ENCODE measurements around the gene NIP7. TPM values are rescaled to one million over a fixed set of nuclear protein-coding genes. Genes with fewer than 3 reads are reported as not detected.
A peak's percentile ranks its signal among the peaks of the same experiment; 100 is the strongest.

NIP7 gene
- total RNA-seq, 1 donor from 2014 or later, result 45.5 TPM

- no peak for DNase-seq (ENCODE audit: low read depth)
- H3K4me3 ChIP-seq (ENCODE audit: low read depth, low read length), result peak overlapping the region; percentile 90
- peaks cover 12% of the 10 kb centered on the region for H3K36me3 ChIP-seq (ENCODE audit: control insufficient read depth, insufficient read depth, low read length)
- TF ChIP-seq, protein P1, sequence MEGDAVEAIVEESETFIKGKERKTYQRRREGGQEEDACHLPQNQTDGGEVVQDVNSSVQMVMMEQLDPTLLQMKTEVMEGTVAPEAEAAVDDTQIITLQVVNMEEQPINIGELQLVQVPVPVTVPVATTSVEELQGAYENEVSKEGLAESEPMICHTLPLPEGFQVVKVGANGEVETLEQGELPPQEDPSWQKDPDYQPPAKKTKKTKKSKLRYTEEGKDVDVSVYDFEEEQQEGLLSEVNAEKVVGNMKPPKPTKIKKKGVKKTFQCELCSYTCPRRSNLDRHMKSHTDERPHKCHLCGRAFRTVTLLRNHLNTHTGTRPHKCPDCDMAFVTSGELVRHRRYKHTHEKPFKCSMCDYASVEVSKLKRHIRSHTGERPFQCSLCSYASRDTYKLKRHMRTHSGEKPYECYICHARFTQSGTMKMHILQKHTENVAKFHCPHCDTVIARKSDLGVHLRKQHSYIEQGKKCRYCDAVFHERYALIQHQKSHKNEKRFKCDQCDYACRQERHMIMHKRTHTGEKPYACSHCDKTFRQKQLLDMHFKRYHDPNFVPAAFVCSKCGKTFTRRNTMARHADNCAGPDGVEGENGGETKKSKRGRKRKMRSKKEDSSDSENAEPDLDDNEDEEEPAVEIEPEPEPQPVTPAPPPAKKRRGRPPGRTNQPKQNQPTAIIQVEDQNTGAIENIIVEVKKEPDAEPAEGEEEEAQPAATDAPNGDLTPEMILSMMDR (IDR thresholded peaks at IDR 0.05; ENCODE audit: insufficient read depth, low read length, severe bottlenecking), result no peak
- no peaks in the 10 kb centered on the region for H3K27me3 ChIP-seq (ENCODE audit: control insufficient read depth, insufficient read depth, low read length)
- no peak for FAIRE-seq
These were observed 598 bp downstream of the NIP7 start for GRCh38 chr16:69340095-69340644.

DNA sequence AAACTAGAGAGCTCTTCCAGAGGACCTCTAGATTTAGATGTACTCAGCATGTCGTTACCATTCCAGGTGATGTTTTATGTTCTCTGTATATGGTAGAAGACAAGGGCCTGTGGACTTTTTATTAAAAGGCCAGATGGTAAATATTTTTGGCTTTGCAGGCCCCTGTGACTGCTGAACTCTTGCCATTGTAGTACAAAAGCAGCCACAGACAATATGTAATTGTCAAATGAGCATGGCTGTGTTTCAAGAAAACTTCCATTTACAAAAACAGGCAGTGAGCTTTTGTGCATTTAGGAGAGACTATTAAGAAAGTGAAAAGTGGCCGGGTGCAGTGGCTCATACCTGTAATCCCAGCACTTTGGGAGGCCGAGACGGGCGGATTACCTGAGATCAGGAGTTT lies 4.6 kb downstream of the NIP7 start:
- H3K27me3 ChIP-seq (ENCODE audit: control insufficient read depth, insufficient read depth, low read length), result no peaks in the 10 kb centered on the region
- TF ChIP-seq, protein P1 (IDR thresholded peaks at IDR 0.05; ENCODE audit: insufficient read depth, low read length, severe bottlenecking), result no peak
- DNase-seq (ENCODE audit: low read depth) (no peak), FAIRE-seq (no peak)
- peaks cover 8% of the 10 kb centered on the region for H3K36me3 ChIP-seq (ENCODE audit: control insufficient read depth, insufficient read depth, low read length)
- no peak overlapping the region for H3K4me3 ChIP-seq (ENCODE audit: low read depth, low read length)

DNA sequence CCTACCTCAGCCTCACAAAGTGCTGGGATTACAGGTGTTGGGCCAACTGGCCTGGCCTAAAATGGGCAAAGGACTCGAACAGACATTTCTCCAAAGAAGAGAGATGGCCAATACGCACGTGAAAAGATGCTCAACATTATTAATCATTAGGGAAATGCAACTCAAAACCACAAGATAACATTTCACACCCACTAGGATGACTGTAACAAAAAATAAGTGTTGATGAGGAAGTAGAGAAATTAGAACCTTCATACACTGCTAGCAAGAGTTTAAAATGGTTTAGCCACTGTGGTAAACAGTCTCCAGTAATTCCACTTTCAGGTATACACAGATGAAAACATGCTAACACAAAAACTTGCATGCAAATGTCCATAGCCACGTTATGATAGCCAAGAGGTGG lies 6.4 kb downstream of the NIP7 start:
- Histone ChIP-seq H3K27me3 (ENCODE audit: control insufficient read depth, insufficient read depth, low read length) (no peaks in the 10 kb centered on the region), H3K36me3 (ENCODE audit: control insufficient read depth, insufficient read depth, low read length) (peaks cover 8% of the 10 kb centered on the region), H3K4me3 (ENCODE audit: low read depth, low read length) (no peak overlapping the region)
- FAIRE-seq (no peak), DNase-seq (ENCODE audit: low read depth) (no peak)
- TF ChIP-seq, protein P1 (IDR thresholded peaks at IDR 0.05; ENCODE audit: insufficient read depth, low read length, severe bottlenecking), result no peak

DNA sequence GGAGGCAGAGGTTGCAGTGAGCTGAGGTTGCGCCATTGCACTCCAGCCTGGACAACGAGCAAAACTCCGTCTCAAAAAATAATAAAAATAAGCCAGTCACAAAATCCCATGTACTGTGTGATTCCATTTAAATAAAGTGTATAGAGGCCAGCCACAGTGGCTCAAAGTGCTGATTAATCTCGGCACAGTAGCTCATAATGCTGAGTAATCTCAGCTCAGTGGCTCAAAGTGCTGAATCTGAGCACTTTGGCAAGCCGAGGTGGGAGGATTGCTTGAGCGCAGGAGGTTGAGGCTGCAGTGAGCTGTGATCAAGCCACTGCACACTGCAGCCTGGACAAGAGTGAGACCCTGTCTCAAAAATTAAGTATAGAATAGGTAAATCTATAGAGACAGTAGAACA lies 7.1 kb downstream of the NIP7 start:
- no peaks in the 10 kb centered on the region for H3K27me3 ChIP-seq (ENCODE audit: control insufficient read depth, insufficient read depth, low read length)
- FAIRE-seq, result no peak
- no peak for DNase-seq (ENCODE audit: low read depth)
- TF ChIP-seq, protein P1 (IDR thresholded peaks at IDR 0.05; ENCODE audit: insufficient read depth, low read length, severe bottlenecking), result no peak
- peaks cover 2% of the 10 kb centered on the region for H3K36me3 ChIP-seq (ENCODE audit: control insufficient read depth, insufficient read depth, low read length)
- H3K4me3 ChIP-seq (ENCODE audit: low read depth, low read length), result no peak overlapping the region

GRCh38 chr16:69348222-69348621 lies 8.7 kb downstream of the NIP7 start:
- TF ChIP-seq, protein P1 (IDR thresholded peaks at IDR 0.05; ENCODE audit: insufficient read depth, low read length, severe bottlenecking), result no peak
- no peaks in the 10 kb centered on the region for H3K27me3 ChIP-seq (ENCODE audit: control insufficient read depth, insufficient read depth, low read length)
- DNase-seq (ENCODE audit: low read depth), result no peak
- FAIRE-seq, result no peak
- peaks cover 2% of the 10 kb centered on the region for H3K36me3 ChIP-seq (ENCODE audit: control insufficient read depth, insufficient read depth, low read length)
- H3K4me3 ChIP-seq (ENCODE audit: low read depth, low read length), result no peak overlapping the region

- H3K27me3 ChIP-seq (ENCODE audit: control insufficient read depth, insufficient read depth, low read length), result no peaks in the 10 kb centered on the region
- FAIRE-seq (no peak), DNase-seq (ENCODE audit: low read depth) (no peak)
- no peak overlapping the region for H3K4me3 ChIP-seq (ENCODE audit: low read depth, low read length)
- TF ChIP-seq, protein P1 (IDR thresholded peaks at IDR 0.05; ENCODE audit: insufficient read depth, low read length, severe bottlenecking), result no peak
- peaks cover 2% of the 10 kb centered on the region for H3K36me3 ChIP-seq (ENCODE audit: control insufficient read depth, insufficient read depth, low read length)
These were observed 10.0 kb downstream of the NIP7 start for GRCh38 chr16:69349536-69349935.

Measured in bronchial epithelial cell (primary cell).